ENCODE results near the gene CDH4.

- TF ChIP-seq CTCF (IDR thresholded peaks at IDR 0.05): no peak
- no peak for TF ChIP-seq POLR2A (IDR thresholded peaks at IDR 0.05)
- no peak for TF ChIP-seq EP300 (IDR thresholded peaks at IDR 0.05)
- TF ChIP-seq POLR2AphosphoS5 (IDR thresholded peaks at IDR 0.05): no peak
Observed at GRCh38 chr20:61271312-61272231, 19.5 kb downstream of the CDH4 start.
